ENCODE measurements around the gene CYP2C8.
"Not testable (repeated sequence)": the region's sequence is repeated elsewhere in the genome, so short reads cannot be mapped to it uniquely, and the experiment has no call there.

CYP2C8 gene

DNA sequence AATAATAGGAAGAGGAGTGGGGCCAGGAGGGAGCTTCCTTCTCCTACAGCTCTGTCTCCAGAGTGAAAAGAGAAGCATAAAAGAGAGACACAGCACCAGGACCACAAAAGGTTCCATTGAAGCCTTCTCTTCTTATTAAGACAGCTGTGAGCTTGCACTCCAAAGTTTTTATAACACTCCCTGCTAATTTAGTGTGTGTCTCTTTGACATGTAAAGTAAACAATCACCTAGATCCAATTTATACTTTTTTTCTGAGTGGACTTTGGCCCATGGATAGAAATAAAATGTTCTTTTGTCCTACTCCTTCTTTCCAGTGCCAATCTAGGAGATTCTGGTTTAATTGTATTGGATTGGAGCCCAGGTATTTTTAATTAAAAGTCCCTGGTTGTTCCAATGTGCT is at the start of gene CYP2C8:
TSS of gene CYP2C8 (minus strand) at position 212 of the 400 bp plus-strand sequence. CDS start at position 117, 95 bp downstream.
- in situ Hi-C loops (cut with MboI; ENCODE audit: low sequenced_read_pairs): no loop called here

DNA sequence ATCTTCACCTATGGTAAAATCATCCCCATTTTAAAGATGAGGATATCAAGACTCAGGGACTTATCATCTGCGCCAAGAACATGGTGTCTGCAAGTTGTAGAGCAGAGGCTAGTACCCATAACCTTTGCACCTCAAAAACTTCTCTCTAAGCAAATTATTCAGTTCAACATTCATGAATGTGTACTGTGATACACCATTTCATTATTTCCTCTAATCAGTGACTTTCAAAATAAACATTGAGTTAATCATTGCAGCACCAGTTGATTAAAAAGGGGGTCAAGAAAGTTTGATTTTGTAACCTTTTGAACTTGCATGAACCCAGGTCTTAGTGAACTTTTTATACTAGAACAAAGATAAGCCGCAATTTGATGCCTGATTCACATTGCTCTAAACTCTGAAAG is 47.6 kb upstream of the CYP2C8 start:
- in situ Hi-C loops (cut with MboI; ENCODE audit: low sequenced_read_pairs): no loop called here

DNA sequence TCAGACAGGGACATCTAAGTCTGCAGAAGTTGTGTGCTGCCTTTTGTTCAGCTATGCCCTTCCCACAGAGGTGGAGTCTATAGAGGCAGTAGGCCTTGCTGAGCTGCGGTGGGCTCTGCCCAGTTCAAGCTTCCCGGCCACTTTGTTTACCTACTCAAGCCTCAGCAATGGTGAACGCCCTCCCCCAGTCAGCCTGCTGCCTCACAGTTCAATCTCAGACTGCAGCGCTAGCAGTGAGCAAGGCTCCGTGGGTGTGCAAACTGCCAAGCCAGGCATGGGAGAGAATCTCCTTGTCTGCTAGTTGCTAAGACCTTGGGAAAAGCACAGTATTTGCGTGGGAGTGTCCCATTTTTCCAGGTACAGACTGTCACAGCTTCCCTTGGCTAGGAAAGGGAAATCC is 41.5 kb upstream of the CYP2C8 start:
- in situ Hi-C loops (cut with MboI; ENCODE audit: low sequenced_read_pairs): not testable (repeated sequence)

DNA sequence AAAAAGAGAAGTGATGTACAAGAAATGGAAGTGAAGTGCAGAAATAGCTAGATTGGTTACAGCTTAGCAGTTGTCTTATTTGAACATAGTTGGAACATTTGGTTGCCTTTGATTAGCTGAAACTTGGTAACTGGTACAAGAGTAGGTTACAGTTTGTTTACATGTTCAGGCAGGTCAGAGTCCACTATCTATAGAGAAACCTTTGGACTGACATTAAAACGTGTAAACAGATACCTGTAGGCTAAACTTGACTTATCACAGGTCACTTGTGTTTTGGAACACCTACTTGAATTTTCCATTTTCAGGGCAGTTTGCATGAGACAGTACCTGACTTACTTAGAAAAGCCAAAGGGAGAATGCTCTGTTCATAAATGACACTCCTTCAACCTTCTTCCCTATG is 28.5 kb upstream of the CYP2C8 start:
- in situ Hi-C loops (cut with MboI; ENCODE audit: low sequenced_read_pairs): no loop called here

- in situ Hi-C loops (cut with MboI; ENCODE audit: low sequenced_read_pairs): no loop called here
Measured at GRCh38 chr10:95096143-95096542, 26.8 kb upstream of the CYP2C8 start.

DNA sequence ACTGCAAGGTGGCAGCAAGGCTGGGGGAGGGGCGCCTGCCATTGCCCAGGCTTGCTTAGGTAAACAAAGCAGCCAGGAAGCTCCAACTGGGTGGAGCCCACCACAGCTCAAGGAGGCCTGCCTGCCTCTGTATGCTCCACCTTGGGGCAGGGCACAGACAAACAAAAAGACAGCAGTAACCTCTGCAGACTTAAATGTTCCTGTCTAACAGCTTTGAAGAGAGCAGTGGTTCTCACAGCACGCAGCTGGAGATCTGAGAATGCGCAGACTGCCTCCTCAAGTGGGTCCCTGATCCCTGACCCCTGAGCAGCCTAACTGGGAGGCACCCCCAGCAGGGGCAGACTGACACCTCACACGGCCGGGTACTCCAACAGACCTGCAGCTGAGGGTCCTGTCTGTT is 10.3 kb upstream of the CYP2C8 start:
- in situ Hi-C loops (cut with MboI; ENCODE audit: low sequenced_read_pairs): not testable (repeated sequence)

GRCh38 chr10:95077556-95077955 is 8.3 kb upstream of the CYP2C8 start:
- in situ Hi-C loops (cut with MboI; ENCODE audit: low sequenced_read_pairs): no loop called here

DNA sequence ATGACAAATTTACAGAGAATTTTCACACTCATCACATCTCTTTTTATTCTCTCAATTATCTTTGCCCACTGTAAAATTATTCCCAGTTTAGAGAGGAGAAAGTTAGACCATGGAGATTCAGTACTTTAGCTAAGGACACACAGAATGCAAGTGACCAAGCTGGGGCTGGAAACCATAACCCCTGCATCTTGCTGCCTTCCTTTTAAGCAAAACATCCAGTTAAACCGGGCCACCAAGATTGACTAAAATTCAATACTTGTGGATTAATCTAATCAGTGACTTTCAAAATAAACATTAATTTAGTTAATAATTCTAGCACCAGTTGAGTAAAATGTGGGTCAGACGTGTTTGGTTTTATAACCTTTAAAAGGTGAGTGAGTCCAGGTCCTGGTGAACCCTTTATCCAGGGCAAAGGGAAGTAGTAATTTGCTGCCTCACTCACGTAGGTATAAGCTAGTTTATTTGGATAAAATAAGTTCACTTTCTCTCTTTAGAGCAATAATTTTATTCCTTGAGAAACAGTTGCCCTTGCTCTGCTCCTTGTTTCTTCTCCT is 1.9 kb upstream of the CYP2C8 start:
- in situ Hi-C loops (cut with MboI; ENCODE audit: low sequenced_read_pairs): no loop called here

DNA sequence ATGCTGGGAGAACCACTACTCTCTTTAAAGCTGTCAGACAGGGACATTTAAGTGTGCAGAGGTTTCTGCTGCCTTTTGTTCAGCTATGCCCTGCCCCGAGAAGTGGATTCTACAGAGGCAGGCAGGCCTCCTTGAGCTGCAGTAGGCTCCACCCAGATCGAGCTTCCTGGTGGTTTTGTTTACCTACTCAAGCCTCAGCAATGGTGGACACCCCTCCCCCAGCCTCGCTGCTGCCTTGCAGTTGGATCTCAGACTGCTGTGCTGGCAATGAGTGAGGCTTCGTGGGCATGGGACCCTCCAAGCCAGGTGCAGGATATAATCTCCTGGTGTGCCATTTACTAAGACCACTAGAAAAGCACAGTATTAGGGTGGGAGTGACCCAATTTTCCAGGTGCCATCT is 5.2 kb downstream of the CYP2C8 start:
- in situ Hi-C loops (cut with MboI; ENCODE audit: low sequenced_read_pairs): not testable (repeated sequence)

- in situ Hi-C loops (cut with MboI; ENCODE audit: low sequenced_read_pairs): no loop called here
Measured at GRCh38 chr10:95056744-95057363, 12.4 kb downstream of the CYP2C8 start.

DNA sequence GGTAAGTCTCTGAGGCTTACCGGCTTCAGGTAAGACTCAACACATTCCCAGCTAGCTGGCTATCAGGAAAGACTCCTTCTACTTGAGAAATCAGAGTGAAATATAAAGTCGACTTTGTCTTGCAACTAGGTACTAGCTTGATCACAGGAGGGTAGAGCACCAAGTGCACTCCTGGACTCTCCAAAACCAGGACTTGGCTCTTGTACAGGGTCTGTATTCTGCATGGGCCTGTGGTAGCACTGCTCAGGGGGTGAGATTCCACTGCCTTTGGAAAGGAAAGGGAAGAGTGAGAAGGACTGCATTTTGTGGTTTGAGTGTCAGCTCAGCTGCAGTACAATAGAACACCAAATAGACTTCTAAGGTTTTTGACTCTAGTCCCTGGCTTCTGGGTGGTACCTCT is 19.4 kb downstream of the CYP2C8 start:
- in situ Hi-C loops (cut with MboI; ENCODE audit: low sequenced_read_pairs): no loop called here

DNA sequence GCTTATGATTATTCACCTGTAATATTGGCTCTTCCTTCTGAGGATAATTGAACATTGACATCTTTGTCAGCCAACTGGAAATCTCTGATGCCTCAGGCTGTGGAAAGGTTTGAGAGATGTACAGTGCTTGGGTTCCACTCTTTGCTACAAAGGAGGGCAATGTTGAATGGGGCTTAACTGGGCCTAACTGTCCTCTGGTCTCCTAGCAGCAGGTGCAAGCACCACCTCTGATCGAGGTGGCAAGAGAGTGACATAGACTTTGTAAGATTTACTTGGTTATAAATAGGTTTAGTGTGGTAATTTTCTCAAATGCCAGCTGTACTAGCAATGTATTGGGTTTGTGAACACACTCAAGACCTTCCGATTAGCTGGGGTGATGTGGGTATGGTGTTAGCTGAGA is 21.1 kb downstream of the CYP2C8 start:
- in situ Hi-C loops (cut with MboI; ENCODE audit: low sequenced_read_pairs): no loop called here

DNA sequence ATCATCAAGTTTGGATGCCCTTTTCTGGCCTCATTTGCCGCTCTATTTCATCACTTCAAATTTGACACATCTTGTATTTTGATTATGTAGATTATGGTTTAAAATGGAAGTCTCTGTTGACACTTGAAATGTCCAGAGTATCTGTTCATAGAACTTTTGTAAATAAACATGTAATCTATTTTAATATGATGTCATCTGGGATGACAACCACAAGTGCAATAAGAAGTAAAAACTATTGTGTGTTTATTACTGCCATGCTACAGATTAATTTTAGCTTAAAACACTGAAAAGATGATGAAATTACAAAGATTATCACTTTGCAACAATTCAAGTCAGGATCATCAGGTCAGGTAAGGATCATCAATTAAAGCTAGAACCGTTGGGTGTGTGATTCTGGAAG is 30.0 kb downstream of the CYP2C8 start:
- in situ Hi-C loops (cut with MboI; ENCODE audit: low sequenced_read_pairs): no loop called here

- in situ Hi-C loops (cut with MboI; ENCODE audit: low sequenced_read_pairs): no loop called here
Measured at GRCh38 chr10:95035332-95036295, 33.7 kb downstream of the CYP2C8 start.

DNA sequence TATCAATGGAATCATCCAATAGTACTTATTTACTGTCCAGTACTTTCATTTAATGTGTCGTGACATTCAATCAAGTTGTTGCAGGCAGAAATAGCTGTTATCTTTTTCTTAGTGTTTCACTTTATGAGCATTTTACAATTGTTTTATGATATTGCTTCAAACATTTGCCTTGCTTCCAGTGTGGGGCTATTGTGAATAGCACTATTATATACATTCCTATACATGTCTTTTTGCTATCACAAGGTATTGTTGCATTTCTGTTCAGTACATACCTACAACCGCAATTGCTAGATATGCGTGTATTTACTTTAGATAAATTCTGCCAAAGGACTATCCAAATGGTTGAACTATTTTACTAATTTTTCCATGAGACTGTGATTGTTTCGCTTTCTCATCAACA is 34.9 kb downstream of the CYP2C8 start:
- in situ Hi-C loops (cut with MboI; ENCODE audit: low sequenced_read_pairs): no loop called here

DNA sequence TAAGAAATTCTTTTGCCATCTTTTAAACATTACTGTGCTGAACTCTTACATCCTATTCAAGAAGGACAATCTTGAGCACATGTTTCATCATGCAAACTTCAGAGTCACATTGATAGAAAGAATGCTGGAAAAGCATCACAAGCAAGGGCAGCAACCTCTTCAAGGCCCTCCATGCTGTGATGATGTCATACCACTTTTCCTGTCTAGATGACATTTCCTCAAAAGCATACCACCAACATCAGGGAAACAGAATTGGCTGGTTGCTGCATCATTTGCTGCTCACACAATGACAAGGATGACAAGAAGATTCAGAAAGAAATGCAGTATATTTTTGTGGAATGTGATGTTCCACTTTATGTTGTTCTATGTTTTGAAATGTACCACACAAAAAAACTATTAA is 37.6 kb downstream of the CYP2C8 start:
- in situ Hi-C loops (cut with MboI; ENCODE audit: low sequenced_read_pairs): no loop called here

DNA sequence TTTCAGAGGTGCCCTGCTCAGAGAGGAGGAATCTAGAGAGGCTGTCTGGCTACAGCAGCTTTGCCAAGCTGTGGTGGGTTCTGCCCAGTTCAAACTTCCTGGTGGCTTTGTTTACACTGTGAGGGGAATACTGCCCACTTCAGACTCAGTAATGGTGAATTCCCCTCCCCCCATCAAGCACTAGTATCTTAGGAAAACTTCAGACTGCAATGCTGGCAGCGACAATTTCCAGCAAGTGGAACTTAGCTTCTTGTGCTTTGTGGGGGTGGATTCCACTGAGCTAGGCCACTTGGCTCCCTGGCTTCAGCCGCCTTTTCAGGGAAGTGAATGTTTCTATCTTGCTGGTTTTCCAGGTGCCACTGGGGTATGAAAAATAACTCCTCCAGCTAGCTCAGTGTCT is 42.8 kb downstream of the CYP2C8 start:
- in situ Hi-C loops (cut with MboI; ENCODE audit: low sequenced_read_pairs): no loop called here

GRCh38 chr10:94997741-94998174 is 71.5 kb downstream of the CYP2C8 start:
- in situ Hi-C loops (cut with MboI; ENCODE audit: low sequenced_read_pairs): no loop called here

- in situ Hi-C loops (cut with MboI; ENCODE audit: low sequenced_read_pairs): no loop called here
Measured at GRCh38 chr10:94992811-94993210, 76.5 kb downstream of the CYP2C8 start.

DNA sequence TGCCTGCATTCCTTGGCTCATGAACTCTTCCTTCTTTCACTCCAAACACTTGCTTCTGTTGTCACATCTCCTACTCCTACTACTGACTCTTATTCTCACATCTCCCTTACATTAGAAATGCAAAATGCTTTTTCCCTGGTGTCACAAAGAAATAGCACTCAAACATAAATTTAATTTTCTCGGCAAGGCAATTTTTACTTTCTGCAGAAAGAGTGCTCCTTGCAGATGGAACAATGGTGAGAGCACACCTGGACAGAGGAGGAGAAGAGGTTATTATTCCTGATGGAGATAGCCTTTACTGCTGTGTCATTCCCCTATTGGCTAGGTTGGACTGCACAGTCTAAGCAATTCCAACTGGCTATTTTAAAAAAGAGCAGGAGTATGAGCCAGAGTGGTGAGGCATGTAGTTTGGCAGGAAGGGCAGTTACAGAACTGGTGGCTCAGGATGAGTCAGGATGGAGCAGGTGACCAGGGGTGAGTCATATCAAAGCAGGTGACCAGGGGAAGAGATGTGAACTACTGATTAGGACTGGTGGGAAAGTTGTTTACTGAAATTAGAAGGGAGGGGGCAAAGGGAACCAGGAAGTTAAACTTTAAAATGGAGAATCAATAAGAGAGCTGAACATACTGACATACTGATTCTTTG is 77.9 kb downstream of the CYP2C8 start:
- in situ Hi-C loops (cut with MboI; ENCODE audit: low sequenced_read_pairs): no loop called here

- in situ Hi-C loops (cut with MboI; ENCODE audit: low sequenced_read_pairs): no loop called here
Measured at GRCh38 chr10:94989192-94989591, 80.1 kb downstream of the CYP2C8 start.
